ENCODE data around the gene SIX3. TPM values are rescaled to one million over a fixed set of nuclear protein-coding genes. Genes with fewer than 3 reads are reported as not detected.

Gene SIX3
- total RNA-seq, 1 donor from 2014 or later = not detected

DNA sequence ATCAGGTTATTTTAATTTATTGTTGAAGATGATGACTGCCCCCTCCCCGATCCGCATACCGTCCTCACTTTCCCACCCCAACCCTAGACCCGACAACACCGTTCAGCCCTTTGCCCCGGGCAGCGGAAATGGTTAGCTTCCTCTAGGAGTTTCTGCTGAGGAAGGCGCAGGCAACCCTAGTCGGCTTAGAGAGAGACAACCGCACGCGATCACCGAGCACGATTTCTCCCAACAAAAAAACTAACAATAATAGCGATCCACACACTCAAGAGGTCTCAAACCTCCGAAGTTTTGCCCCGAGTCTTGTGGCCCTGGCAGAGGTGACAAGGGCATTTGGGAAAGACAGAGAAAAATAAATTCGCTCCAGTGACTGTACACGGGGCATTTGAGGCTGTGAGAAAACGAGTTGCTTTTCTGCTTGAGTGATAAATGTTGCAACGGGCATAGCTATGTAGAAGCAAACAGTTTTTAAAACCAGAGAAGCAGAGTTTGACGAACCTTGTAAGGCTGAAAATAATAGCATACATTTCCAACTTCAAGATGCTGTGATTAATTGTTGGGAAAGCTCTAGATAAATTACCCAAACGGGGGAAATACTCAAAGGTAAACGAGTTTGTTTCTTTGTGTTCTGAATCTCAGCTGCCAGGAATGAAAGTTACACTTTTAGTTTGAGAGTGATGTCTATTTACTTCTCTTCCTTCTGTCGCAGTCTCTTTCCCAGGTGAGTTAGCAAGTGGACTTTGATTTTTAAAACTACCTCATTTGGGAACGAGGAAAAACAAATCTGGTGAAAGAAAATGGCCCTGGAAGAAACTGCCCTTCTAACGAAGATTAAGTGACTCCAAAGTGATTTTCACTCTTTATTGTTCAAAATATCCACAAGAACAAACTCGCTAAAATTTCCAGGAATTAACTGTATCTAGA is 11.0 kb upstream of the SIX3 start:
- H3K36me3 ChIP-seq (ENCODE audit: control insufficient read depth in 3 of 3, insufficient read depth in 3 of 3, low read length in 3 of 3) = no peaks in the 10 kb centered on the region
- no peak overlapping the region for H3K9ac ChIP-seq (ENCODE audit: low read depth in 1 of 3, low read length in 3 of 3)
- no peaks in the 10 kb centered on the region for H3K9me3 ChIP-seq (ENCODE audit: control insufficient read depth in 3 of 3, low read length in 3 of 3)
- no peak overlapping the region for H3K4me3 ChIP-seq (ENCODE audit: low read length in 3 of 3)
- peaks cover 8 to 24% (median 17%) of the 10 kb centered on the region in 3 donors for H3K4me1 ChIP-seq (ENCODE audit: control insufficient read depth in 3 of 3, insufficient read depth in 3 of 3, low read length in 3 of 3)
- H3K27ac ChIP-seq (ENCODE audit: low read depth, low read length) = no peak overlapping the region
- peaks cover 80 to 85% (median 81%) of the 10 kb centered on the region in 3 donors for H3K27me3 ChIP-seq (ENCODE audit: control insufficient read depth in 3 of 3, insufficient read depth in 3 of 3, low read length in 3 of 3)

DNA sequence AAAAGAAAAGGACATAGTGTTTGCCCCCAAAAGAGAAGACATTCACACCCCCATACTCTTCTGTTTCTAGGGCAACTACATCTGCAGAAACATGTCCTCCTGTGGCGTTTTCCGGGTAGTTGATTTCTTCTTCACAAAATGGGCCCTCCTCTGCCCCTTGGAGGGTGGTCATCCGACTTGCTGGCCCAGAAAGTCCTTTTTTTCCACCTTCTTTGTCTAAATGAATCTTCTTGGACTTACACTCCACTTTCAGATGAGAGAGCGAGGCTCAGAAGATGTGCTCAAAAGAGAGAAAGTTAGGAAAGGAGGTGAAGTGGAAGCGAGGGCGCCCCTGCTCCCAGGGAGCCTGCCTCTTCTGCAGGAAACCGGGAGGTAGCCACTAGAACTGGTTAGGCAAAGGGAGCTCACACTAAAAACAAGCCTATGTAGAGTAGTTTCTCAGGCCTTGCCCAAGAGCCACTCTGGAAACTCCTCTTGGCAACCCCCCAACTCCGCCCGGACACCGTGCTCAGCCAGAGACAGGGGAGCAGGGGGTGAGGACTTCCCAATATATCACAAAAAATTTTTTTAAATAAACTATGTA is 10.2 kb upstream of the SIX3 start:
- Histone ChIP-seq H3K36me3 (ENCODE audit: control insufficient read depth in 3 of 3, insufficient read depth in 3 of 3, low read length in 3 of 3) (no peaks in the 10 kb centered on the region), H3K27ac (ENCODE audit: low read depth, low read length) (no peak overlapping the region), H3K27me3 (ENCODE audit: control insufficient read depth in 3 of 3, insufficient read depth in 3 of 3, low read length in 3 of 3) (peaks cover 80 to 84% (median 81%) of the 10 kb centered on the region in 3 donors), H3K4me3 (ENCODE audit: low read length in 3 of 3) (no peak overlapping the region), H3K9ac (ENCODE audit: low read depth in 1 of 3, low read length in 3 of 3) (no peak overlapping the region), H3K4me1 (ENCODE audit: control insufficient read depth in 3 of 3, insufficient read depth in 3 of 3, low read length in 3 of 3) (peaks cover 8 to 24% (median 17%) of the 10 kb centered on the region in 3 donors), H3K9me3 (ENCODE audit: control insufficient read depth in 3 of 3, low read length in 3 of 3) (no peaks in the 10 kb centered on the region)

DNA sequence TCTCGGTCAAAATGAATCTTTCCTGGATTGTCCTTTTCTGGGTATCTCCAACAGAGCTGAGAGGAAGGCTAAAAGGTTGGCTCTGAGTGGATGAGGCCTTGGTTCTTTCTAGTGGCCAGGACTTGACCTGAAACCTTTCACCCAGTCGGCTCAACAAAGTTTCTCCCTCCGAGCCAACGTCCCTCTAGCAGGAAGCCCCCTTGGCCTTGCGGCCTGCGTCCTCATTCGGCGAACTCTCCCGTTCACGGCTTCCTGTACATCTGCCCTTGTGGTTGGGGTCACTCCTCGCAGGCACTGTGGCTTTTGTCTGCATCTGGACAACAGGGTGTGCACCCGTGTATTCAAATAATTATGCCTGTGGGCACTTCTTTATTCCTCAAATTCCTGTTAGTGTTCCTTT is 9.4 kb upstream of the SIX3 start:
- H3K4me1 ChIP-seq (ENCODE audit: control insufficient read depth in 3 of 3, insufficient read depth in 3 of 3, low read length in 3 of 3) = peaks cover 8 to 24% (median 17%) of the 10 kb centered on the region in 3 donors
- no peak overlapping the region for H3K4me3 ChIP-seq (ENCODE audit: low read length in 3 of 3)
- H3K36me3 ChIP-seq (ENCODE audit: control insufficient read depth in 3 of 3, insufficient read depth in 3 of 3, low read length in 3 of 3) = no peaks in the 10 kb centered on the region
- H3K9me3 ChIP-seq (ENCODE audit: control insufficient read depth in 3 of 3, low read length in 3 of 3) = no peaks in the 10 kb centered on the region
- no peak overlapping the region for H3K27ac ChIP-seq (ENCODE audit: low read depth, low read length)
- peaks cover 83 to 85% (median 84%) of the 10 kb centered on the region in 3 donors for H3K27me3 ChIP-seq (ENCODE audit: control insufficient read depth in 3 of 3, insufficient read depth in 3 of 3, low read length in 3 of 3)
- H3K9ac ChIP-seq (ENCODE audit: low read depth in 1 of 3, low read length in 3 of 3) = no peak overlapping the region

DNA sequence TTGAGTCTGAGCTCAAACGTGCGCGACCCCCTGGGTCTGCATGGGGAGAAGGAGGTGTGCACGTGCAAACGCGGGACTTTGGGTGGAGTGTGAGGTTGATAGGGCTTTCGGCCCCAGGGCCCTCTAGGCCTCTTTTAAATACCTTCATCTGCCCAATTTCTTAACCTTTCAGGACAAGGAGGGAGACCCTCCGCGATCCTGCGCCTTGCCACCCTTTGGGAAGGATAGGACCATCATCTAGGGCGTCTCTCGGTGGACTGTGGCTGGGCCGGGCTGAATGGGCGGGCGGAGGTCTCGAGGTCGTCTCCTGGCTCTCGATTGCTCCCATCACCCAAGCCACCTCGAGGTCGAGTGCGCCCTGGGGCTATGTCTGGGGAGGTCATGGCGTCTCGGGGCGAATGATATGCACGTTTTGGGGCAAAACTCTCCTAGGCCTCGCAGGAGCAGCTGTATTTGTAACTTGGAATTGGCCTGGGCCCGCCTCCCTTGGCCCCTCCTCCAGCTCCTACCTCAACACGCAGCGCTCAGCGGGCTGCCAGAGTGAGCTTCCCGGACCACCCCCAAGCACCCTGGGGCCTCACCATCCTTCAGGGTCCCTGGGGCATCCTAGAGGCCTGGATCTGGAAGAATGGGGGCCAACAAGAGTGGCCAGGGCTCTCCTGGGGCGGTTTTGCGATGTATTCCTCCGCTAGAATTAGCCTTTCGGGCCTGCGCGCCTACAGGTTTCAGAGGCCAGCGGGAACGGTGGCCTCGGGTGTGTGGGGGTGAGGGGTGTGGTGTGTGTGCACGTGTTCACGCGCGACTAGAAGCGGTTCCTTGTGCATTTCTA is 8.7 kb upstream of the SIX3 start:
- no peaks in the 10 kb centered on the region for H3K36me3 ChIP-seq (ENCODE audit: control insufficient read depth in 3 of 3, insufficient read depth in 3 of 3, low read length in 3 of 3)
- peaks cover 81 to 88% (median 84%) of the 10 kb centered on the region in 3 donors for H3K27me3 ChIP-seq (ENCODE audit: control insufficient read depth in 3 of 3, insufficient read depth in 3 of 3, low read length in 3 of 3)
- no peak overlapping the region for H3K4me3 ChIP-seq (ENCODE audit: low read length in 3 of 3)
- H3K4me1 ChIP-seq (ENCODE audit: control insufficient read depth in 3 of 3, insufficient read depth in 3 of 3, low read length in 3 of 3) = peaks cover 8 to 24% (median 17%) of the 10 kb centered on the region in 3 donors
- no peaks in the 10 kb centered on the region for H3K9me3 ChIP-seq (ENCODE audit: control insufficient read depth in 3 of 3, low read length in 3 of 3)
- no peak overlapping the region for H3K9ac ChIP-seq (ENCODE audit: low read depth in 1 of 3, low read length in 3 of 3)
- H3K27ac ChIP-seq (ENCODE audit: low read depth, low read length) = no peak overlapping the region

DNA sequence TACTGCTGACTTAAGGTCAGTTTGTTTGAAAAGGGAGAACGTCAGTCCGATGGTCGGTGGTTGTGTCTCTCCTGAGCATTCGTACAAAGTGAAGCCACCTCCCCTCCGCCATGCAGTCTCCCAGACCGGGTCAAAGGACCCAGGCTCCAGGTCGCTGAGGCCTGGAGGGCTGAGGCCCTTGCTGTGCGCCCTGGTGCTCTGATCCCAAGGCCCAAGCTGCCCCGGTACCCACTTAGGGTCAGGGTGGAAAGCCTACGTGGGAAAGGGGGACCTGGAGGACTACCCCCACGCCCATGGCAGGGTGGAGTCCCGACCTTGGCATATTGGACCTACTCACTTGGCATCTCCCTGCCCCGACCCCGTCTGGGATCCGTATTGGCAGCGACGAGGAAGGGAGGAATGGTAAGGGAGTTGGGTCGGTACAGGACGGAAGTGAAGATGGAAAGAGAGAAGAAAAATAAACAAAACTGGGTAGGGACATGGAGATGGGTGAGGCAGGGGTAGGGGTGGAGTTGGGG is 8.0 kb upstream of the SIX3 start:
- Histone ChIP-seq H3K4me3 (ENCODE audit: low read length in 3 of 3) (no peak overlapping the region), H3K27ac (ENCODE audit: low read depth, low read length) (no peak overlapping the region), H3K27me3 (ENCODE audit: control insufficient read depth in 3 of 3, insufficient read depth in 3 of 3, low read length in 3 of 3) (peaks cover 82 to 88% (median 85%) of the 10 kb centered on the region in 3 donors), H3K9ac (ENCODE audit: low read depth in 1 of 3, low read length in 3 of 3) (no peak overlapping the region), H3K9me3 (ENCODE audit: control insufficient read depth in 3 of 3, low read length in 3 of 3) (no peaks in the 10 kb centered on the region), H3K4me1 (ENCODE audit: control insufficient read depth in 3 of 3, insufficient read depth in 3 of 3, low read length in 3 of 3) (peaks cover 6 to 24% (median 16%) of the 10 kb centered on the region in 3 donors), H3K36me3 (ENCODE audit: control insufficient read depth in 3 of 3, insufficient read depth in 3 of 3, low read length in 3 of 3) (no peaks in the 10 kb centered on the region)

DNA sequence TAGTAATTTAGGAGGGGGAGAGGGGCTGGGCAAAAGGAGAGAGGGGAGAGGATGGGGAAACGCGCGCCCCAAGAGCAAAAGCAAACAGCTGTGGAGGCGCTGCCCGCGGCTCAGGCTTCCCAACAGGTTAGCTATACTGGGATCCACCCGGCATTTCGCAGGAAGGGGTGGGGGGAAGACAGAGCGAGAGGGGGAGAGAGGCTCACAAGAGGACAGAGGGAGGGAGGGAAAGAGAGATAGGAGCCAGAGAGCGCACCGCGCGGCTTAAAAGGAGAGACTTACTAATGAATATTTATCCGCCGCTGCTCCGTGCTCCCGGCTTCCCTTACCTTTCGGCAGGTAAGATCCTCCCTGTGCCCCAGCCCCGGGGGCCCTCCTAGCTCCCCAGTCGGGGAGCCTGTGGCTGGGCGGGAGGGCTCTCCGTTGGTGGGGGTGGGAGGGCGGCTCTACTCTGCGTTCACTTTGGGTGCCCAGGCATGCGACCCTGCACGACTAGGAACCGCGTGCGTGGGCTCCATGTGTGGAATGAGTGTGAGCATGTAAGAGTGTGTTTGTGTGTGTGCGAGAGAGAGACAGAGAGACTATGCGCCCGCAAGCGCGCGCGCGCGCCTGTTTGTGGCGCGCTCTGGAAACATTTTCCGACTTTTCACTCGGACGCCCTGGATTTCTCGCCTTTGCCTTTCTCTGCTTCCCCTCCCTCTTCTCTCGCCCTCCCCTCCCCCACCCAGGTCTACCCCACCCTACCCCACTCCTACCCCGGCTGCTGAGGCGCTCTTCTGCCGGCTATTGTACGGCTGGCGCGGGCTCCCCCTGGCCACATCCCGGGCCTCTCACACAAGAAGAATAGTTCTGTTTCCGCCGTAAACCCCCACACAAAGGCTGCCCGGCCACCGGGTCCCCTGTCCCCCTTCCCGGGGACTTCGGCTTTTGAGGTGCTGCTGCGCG is 7.2 kb upstream of the SIX3 start:
- Histone ChIP-seq H3K27ac (ENCODE audit: low read depth, low read length) (no peak overlapping the region), H3K9me3 (ENCODE audit: control insufficient read depth in 3 of 3, low read length in 3 of 3) (no peaks in the 10 kb centered on the region), H3K4me1 (ENCODE audit: control insufficient read depth in 3 of 3, insufficient read depth in 3 of 3, low read length in 3 of 3) (peaks cover 8 to 21% (median 12%) of the 10 kb centered on the region in 3 donors), H3K36me3 (ENCODE audit: control insufficient read depth in 3 of 3, insufficient read depth in 3 of 3, low read length in 3 of 3) (no peaks in the 10 kb centered on the region), H3K9ac (ENCODE audit: low read depth in 1 of 3, low read length in 3 of 3) (peak overlapping the region in 1 of 3 donors; percentile 25), H3K27me3 (ENCODE audit: control insufficient read depth in 3 of 3, insufficient read depth in 3 of 3, low read length in 3 of 3) (peaks cover 79 to 88% (median 84%) of the 10 kb centered on the region in 3 donors), H3K4me3 (ENCODE audit: low read length in 3 of 3) (peak overlapping the region in 2 of 3 donors; percentile 41 to 61)

DNA sequence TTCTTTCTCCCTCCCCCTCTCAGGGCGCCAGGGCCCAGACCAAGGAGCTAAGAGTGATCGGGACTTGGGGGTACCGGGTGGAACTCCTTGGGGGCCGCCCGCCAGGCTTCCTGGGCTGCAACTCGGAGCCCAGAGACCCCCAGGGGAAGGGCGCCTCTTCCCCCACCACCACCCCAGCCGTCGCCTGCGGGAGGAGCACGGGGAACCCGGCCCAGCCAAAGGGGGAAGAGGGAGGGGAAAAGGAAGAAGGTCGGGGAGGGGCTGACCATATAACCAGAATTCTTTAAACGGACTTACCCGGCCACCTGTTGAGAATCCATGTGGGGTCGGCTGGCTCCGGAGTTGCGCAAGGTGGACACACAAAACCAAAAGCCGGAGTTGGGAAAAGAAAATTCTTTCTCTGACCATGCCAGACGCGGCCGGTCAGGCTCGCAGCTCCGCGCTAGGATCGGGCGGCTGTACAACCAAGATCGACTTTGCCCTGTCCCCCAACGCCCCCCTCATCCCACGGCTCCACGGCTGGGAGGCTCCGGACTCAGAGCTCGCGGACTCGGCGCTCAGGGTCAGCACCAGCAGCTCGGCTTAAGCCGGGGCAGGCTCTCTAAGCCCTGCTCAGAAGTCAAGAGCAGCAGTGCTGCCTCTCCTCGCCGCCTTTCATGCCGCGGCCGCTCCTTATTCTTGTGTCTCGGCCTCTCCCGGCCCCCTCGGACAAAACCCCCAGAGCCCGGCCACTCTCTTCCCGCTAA is 6.3 kb upstream of the SIX3 start:
- Histone ChIP-seq H3K36me3 (ENCODE audit: control insufficient read depth in 3 of 3, insufficient read depth in 3 of 3, low read length in 3 of 3) (no peaks in the 10 kb centered on the region), H3K27me3 (ENCODE audit: control insufficient read depth in 3 of 3, insufficient read depth in 3 of 3, low read length in 3 of 3) (peaks cover 79 to 89% (median 85%) of the 10 kb centered on the region in 3 donors), H3K9ac (ENCODE audit: low read depth in 1 of 3, low read length in 3 of 3) (peak overlapping the region in 1 of 3 donors; percentile 25), H3K4me3 (ENCODE audit: low read length in 3 of 3) (peak overlapping the region in 2 of 3 donors; percentile 41 to 61), H3K4me1 (ENCODE audit: control insufficient read depth in 3 of 3, insufficient read depth in 3 of 3, low read length in 3 of 3) (peaks cover 8 to 21% (median 12%) of the 10 kb centered on the region in 3 donors), H3K9me3 (ENCODE audit: control insufficient read depth in 3 of 3, low read length in 3 of 3) (no peaks in the 10 kb centered on the region), H3K27ac (ENCODE audit: low read depth, low read length) (no peak overlapping the region)

DNA sequence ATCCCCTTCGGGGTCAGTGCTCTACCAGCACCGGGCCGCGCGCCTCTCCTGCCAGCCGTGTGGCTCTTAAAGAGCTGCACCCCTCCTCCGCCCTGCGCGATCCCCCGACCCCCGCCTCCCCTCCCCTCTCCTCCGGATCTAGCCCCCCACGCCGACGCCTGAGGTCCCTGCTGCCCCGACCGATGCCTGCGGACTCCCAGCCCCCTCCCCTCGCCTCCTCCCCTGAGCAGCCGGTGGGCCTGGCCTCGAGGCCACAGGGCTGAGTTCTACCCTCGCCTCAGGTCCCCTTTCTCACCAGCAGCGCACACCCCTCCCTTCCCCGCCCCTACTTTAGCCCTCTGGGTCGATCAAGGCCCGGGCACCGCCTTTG is 5.8 kb upstream of the SIX3 start:
- no peak overlapping the region for H3K4me3 ChIP-seq (ENCODE audit: low read length in 3 of 3)
- H3K4me1 ChIP-seq (ENCODE audit: control insufficient read depth in 3 of 3, insufficient read depth in 3 of 3, low read length in 3 of 3) = peaks cover 8 to 21% (median 12%) of the 10 kb centered on the region in 3 donors

More for the DNA sequence above, 5.8 kb upstream of the SIX3 start:
- no peak overlapping the region for H3K27ac ChIP-seq (ENCODE audit: low read depth, low read length)
- H3K9ac ChIP-seq (ENCODE audit: low read depth in 1 of 3, low read length in 3 of 3) = no peak overlapping the region
- H3K27me3 ChIP-seq (ENCODE audit: control insufficient read depth in 3 of 3, insufficient read depth in 3 of 3, low read length in 3 of 3) = peaks cover 79 to 89% (median 85%) of the 10 kb centered on the region in 3 donors
- no peaks in the 10 kb centered on the region for H3K36me3 ChIP-seq (ENCODE audit: control insufficient read depth in 3 of 3, insufficient read depth in 3 of 3, low read length in 3 of 3)
- no peaks in the 10 kb centered on the region for H3K9me3 ChIP-seq (ENCODE audit: control insufficient read depth in 3 of 3, low read length in 3 of 3)

Data from skeletal muscle tissue (tissue), 4 donors.